Suprapubic skin (tissue), 4 donors: Measurements from ENCODE around the gene CIAO2B. TPM values are rescaled to one million over a fixed set of nuclear protein-coding genes. Genes with fewer than 3 reads are reported as not detected.

Source experiments
- DNase-seq, 2 donors: peaks; one replicate each; pipeline ENCODE4 v3.0.0-alpha.2; 2019; ENCODE audit warnings: low spot score in 2 of 2
- H3K27ac ChIP-seq: fragments of 200-600 bp; sonication (generic); one replicate; pipeline ENCODE4 v1.5.1; 2019
- H3K27me3 ChIP-seq: fragments of 200-600 bp; sonication (generic); one replicate; pipeline ENCODE4 v1.5.1; 2019
- H3K36me3 ChIP-seq: fragments of 200-600 bp; sonication (generic); one replicate; pipeline ENCODE4 v1.5.1; 2019
- H3K4me1 ChIP-seq: fragments of 200-600 bp; sonication (generic); one replicate; pipeline ENCODE4 v1.5.1; 2019
- H3K4me3 ChIP-seq: fragments of 200-600 bp; sonication (generic); one replicate; pipeline ENCODE4 v1.5.1; 2019; ENCODE audit warnings: mild to moderate bottlenecking
- H3K9me3 ChIP-seq: fragments of 200-600 bp; sonication (generic); one replicate; pipeline ENCODE4 v1.5.1; 2019
- CTCF ChIP-seq, 2 donors: fragments of 200-600 bp in 1 of 2; fragments of 450-650 bp in 1 of 2; sonication (generic) in 1 of 2; IDR thresholded peaks; one replicate each; pipeline ENCODE4 v1.5.1; 2016 to 2019; ENCODE audit warnings: antibody characterized with exemption in 2 of 2, mild to moderate bottlenecking in 1 of 2, moderate library complexity in 1 of 2
- EP300 ChIP-seq: sonication (generic); formaldehyde crosslinking; IDR thresholded peaks from one replicate; pipeline ENCODE4 v1.6.1; 2017; ENCODE audit warnings: antibody characterized with exemption
- POLR2A ChIP-seq, 2 donors: fragments of 450-650 bp; IDR thresholded peaks; one replicate each; pipeline ENCODE4 v1.6.1; 2017; ENCODE audit warnings: antibody characterized with exemption in 2 of 2, mild to moderate bottlenecking in 2 of 2, moderate library complexity in 2 of 2
- POLR2AphosphoS5 ChIP-seq, 3 donors: sonication (generic); formaldehyde crosslinking; IDR thresholded peaks; one replicate each; pipeline ENCODE4 v1.6.1; 2017; ENCODE audit warnings: antibody characterized with exemption in 3 of 3
- WGBS: methylation state at CpG from one replicate; pipeline ENCODE4 v1.1.5; 2018; 5-methylcytosine and 5-hydroxymethylcytosine counted together
- total RNA-seq, 4 donors: library from RNA; depleted of rRNA; stranded (reverse); fragments of >200 nt; gene quantifications; one replicate each; pipeline ENCODE4 v1.1.0, GENCODE V29; 2016

The CIAO2B gene
- total RNA-seq, 4 donors from 2014 or later = 34.4 to 69.0 (median 45.0) TPM

GRCh38 chr16:66889622-66890021, 44.6 kb downstream of the CIAO2B start:
- no peaks in the 10 kb centered on the region for H3K9me3 ChIP-seq
- peaks cover 24% of the 10 kb centered on the region for H3K36me3 ChIP-seq
- H3K27ac ChIP-seq = no peak overlapping the region
- DNase-seq = no peak
- TF ChIP-seq POLR2A (IDR thresholded peaks at IDR 0.05) (no peak), EP300 (no peak), CTCF (IDR thresholded peaks at IDR 0.05) (no peak), POLR2AphosphoS5 (IDR thresholded peaks at IDR 0.05) (no peak)
- 49% methylated on average over 4 of the region's 4 CpGs for WGBS
- no peak overlapping the region for H3K4me3 ChIP-seq
- H3K4me1 ChIP-seq = no peaks in the 10 kb centered on the region
- H3K27me3 ChIP-seq = no peaks in the 10 kb centered on the region

GRCh38 chr16:66888647-66889615, 45.3 kb downstream of the CIAO2B start:
- TF ChIP-seq EP300 (no peak), CTCF (IDR thresholded peaks at IDR 0.05) (no peak), POLR2A (IDR thresholded peaks at IDR 0.05) (no peak), POLR2AphosphoS5 (IDR thresholded peaks at IDR 0.05) (no peak)
- Histone ChIP-seq H3K9me3 (no peaks in the 10 kb centered on the region), H3K4me3 (no peak overlapping the region), H3K4me1 (no peaks in the 10 kb centered on the region), H3K27me3 (no peaks in the 10 kb centered on the region), H3K36me3 (peaks cover 30% of the 10 kb centered on the region), H3K27ac (no peak overlapping the region)
- no peak for DNase-seq
- WGBS = 89% methylated on average over 6 of the region's 6 CpGs

- no peaks in the 10 kb centered on the region for H3K27me3 ChIP-seq
- no peak overlapping the region for H3K4me3 ChIP-seq
- no peaks in the 10 kb centered on the region for H3K9me3 ChIP-seq
- TF ChIP-seq CTCF (IDR thresholded peaks at IDR 0.05) = no peak
- TF ChIP-seq POLR2AphosphoS5 (IDR thresholded peaks at IDR 0.05) = no peak
- TF ChIP-seq EP300 = no peak
- TF ChIP-seq POLR2A (IDR thresholded peaks at IDR 0.05) = no peak
- H3K4me1 ChIP-seq = no peaks in the 10 kb centered on the region
- peaks cover 30% of the 10 kb centered on the region for H3K36me3 ChIP-seq
- H3K27ac ChIP-seq = no peak overlapping the region
- DNase-seq = no peak
- WGBS = 80% methylated on average over 3 of the region's 3 CpGs
These were observed 47.3 kb downstream of the CIAO2B start for GRCh38 chr16:66886914-66887313.

- peaks cover 5% of the 10 kb centered on the region for H3K4me1 ChIP-seq
- WGBS = 54% methylated on average over 2 of the region's 2 CpGs
These were observed 47.9 kb downstream of the CIAO2B start for GRCh38 chr16:66886321-66886720.

More at GRCh38 chr16:66886321-66886720, 47.9 kb downstream of the CIAO2B start:
- Histone ChIP-seq H3K27me3 (no peaks in the 10 kb centered on the region), H3K9me3 (no peaks in the 10 kb centered on the region), H3K27ac (no peak overlapping the region), H3K36me3 (peaks cover 30% of the 10 kb centered on the region), H3K4me3 (no peak overlapping the region)
- no peak for DNase-seq
- TF ChIP-seq POLR2A (IDR thresholded peaks at IDR 0.05) (no peak), EP300 (no peak), POLR2AphosphoS5 (IDR thresholded peaks at IDR 0.05) (no peak), CTCF (IDR thresholded peaks at IDR 0.05) (no peak)
